NOMO-1 treated with DMSO at 0.1 percent for 48 hours (cell line): ENCODE data around the gene NTRK3.
A peak's percentile ranks its signal among the peaks of the same experiment; 100 is the strongest.

Experiments
- DNase-seq: peaks from one replicate; lab custom pipeline; 2025; ENCODE audit not compliant: unreplicated experiment; lab: John Stamatoyannopoulos, UW

The NTRK3 gene

GRCh38 chr15:87949575-87950223 is 306.8 kb downstream of the NTRK3 start:
- DNase-seq = no peak

DNA sequence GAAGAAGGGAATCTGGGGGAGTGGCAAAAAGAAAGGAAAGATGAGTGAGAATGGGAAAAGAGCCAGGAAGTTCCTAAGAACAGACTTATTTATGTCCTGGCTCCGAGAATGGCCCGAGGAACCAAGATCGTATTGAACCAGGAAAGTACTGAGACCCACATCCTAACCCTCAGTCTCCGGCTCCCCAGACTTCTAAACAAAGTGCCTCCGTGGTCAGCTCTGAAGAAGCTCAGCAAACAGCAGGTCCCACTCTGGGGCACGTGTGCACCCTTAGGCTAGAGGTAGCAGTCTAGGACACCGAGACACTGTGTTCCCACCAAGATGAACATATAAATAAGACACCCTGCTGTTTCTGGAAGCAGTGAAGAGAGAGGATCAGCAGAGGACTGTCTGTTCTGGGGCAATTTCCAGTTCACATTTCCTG is 307.4 kb downstream of the NTRK3 start:
- DNase-seq = no peak

- no peak for DNase-seq
These were observed 309.0 kb downstream of the NTRK3 start for GRCh38 chr15:87947560-87947959.

DNA sequence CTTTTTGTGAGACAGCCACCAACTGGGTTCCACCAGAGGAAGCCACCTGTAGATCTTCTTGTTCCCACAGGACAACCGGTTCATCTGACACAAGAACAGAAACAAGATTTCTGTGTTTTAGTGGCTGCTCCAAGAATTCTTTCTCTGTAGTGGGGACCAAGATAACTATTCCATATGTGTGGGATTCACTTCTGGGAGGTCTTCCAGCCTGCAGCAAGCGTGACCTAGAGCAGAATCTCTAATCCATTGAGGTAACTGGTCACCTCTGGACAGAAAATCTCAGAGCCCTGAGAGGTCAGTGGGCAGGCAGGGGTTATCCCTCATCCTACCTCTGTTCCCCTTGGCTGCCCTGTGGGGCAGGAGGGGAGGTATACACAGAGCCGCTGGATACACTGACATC is 311.3 kb downstream of the NTRK3 start:
- DNase-seq = no peak

DNA sequence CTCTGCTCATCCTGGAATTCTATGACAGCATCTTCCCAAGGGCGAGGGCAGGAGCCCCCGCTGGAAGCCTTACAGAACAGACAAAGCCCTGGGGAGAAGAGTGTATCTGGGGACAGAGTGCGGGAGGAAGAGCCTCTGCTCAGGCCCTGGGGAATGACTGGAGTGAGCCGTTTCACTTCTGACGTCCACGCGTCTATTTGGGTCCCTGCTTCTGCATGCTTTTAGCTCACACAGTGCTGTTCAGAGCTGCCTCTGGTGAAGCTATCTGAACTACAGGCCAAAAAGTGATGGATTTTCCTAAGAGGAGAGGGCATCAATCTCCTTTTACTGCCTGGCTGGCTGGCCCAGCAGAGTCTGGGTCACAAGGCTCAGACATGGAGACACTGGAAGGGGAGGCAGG is 311.8 kb downstream of the NTRK3 start:
- DNase-seq = no peak

DNA sequence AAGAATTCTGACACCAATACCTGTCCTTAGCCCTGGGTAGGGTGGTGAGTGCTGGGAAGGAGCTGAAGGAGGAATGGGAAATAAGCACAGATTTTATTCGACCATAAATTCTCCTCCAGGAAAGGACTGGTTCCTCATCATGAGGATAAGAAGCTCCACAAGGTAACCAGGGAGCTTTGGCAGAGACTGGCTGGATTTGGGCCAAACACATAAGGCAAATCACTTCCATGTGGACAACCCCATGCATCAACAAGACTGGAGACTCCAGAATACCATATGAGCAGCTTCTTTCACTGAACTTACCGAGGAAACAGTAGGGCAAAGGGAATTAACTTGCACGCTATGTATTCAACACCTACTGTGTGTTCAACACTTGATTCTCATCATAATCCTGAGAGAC is 312.5 kb downstream of the NTRK3 start:
- DNase-seq = no peak

GRCh38 chr15:87943626-87944025 is 312.9 kb downstream of the NTRK3 start:
- no peak for DNase-seq

- DNase-seq = no peak
These were observed 314.2 kb downstream of the NTRK3 start for GRCh38 chr15:87942316-87942715.

GRCh38 chr15:87941606-87942005 is 314.9 kb downstream of the NTRK3 start:
- DNase-seq = no peak

- no peak for DNase-seq
These were observed 315.8 kb downstream of the NTRK3 start for GRCh38 chr15:87940768-87941167.

DNA sequence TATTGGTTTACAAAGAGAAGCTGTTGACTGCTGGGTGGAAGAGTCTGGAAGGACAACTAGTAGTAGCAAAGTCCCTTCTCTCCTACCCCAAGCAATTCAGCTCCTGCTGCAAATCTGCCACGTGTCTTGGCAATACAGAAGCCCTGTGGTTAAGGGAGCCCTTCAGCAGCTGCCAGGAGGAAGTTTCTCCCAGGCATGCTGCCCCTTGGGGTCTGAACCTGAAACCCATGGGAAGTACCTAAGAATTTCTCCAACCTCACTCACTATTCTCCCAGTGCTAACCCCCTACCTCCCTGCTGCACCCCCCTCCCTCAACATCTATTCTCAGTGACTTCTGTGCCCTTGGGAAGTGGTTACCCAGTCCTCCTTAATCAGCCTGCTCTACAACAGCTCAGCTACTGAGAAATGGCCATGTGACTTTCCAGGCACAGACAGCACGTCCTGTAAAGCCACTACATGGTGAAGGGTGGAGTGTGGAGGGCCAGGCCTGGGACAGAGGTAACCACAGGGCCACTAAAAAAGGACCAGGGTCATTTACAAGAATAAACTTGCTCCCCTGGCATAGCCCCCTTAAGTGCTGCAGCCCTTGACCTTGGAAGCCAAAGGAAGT is 316.6 kb downstream of the NTRK3 start:
- DNase-seq = no peak

GRCh38 chr15:87938031-87938430 is 318.5 kb downstream of the NTRK3 start:
- DNase-seq = no peak

DNA sequence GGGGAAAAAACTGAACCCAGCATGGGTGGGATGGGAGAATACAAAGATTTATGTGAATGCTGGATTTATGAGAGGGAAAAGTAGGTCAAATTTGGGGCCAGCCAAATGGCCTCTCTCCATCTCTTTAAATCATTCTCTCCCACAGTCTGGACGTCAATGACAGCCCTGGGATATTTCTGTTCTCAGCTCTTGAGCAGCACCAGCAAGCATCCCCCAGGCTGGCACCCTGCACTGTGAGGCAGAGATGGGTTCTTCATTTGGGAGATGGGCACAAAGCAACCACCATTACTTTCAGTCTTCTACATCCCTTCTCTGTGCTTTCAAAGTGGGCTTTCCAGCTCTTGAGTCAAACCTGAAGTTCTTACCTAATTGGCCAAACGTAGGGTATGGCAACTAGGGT is 321.0 kb downstream of the NTRK3 start:
- no peak for DNase-seq

GRCh38 chr15:87931584-87931983 is 325.0 kb downstream of the NTRK3 start:
- DNase-seq = no peak

DNA sequence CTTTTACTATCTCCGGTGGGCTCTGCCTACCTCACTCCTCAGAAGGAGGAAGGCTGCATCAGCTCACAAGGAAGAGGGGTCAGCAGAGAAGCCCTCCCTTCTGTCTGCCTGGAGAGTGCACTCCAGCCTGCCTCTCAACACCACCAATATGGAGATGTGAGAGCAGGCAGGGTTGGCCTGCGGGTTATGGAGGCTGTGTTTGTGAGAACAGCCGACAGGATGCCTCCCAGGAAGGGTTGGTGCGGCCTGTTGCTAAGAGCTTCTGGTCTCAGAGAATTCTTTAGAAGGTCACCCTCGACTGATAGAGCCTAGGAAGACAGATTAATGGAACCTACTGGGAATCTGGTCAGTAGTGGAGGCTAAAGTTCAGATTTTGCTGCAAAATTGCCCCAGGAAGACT is 326.1 kb downstream of the NTRK3 start:
- DNase-seq = no peak

GRCh38 chr15:87929841-87930240 is 326.7 kb downstream of the NTRK3 start:
- DNase-seq = no peak

GRCh38 chr15:87924433-87924832 is 332.1 kb downstream of the NTRK3 start:
- no peak for DNase-seq

DNA sequence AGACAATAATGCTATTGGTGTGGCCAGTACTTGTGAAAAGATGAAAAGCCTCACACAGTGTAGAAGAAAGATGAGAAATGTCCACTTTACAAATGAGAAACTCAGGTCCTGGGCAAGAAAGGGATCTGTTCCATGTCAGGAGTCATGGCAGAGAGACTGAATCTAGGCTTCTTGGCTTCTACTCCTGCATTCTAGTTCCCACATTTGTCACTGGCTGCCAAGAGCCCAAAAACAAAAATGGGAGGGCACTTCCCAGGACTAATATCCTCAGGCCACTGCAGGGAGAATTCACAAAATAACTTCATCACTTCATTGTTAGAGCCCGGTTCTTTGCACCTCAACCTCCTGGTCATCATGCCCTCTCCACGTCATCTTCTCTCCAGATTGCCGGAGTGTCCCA is 337.5 kb downstream of the NTRK3 start:
- no peak for DNase-seq

- no peak for DNase-seq
These were observed 339.1 kb downstream of the NTRK3 start for GRCh38 chr15:87917480-87917879.

DNA sequence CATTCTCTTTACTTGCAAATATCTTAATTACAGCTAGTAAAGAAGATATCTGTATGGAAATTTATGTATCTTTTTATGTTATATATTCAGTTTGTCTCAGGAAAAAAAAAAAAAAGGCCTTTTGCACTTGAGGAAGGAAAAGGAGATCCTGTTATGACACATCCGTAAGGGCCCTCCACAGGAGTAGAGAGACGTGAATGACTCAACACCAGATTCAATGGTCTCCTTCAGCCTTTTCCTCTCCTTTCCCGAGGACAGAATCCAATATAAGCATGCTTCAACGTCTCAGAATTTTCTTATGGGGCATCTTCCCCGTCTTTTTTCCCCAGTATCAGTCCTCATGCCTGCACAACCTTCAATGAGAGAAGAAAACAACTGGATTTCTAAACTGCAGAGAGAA is 340.3 kb downstream of the NTRK3 start:
- DNase-seq = peak; percentile 11

- DNase-seq = no peak
These were observed 346.2 kb downstream of the NTRK3 start for GRCh38 chr15:87910301-87910700.

- no peak for DNase-seq
These were observed 348.7 kb downstream of the NTRK3 start for GRCh38 chr15:87907676-87908446.
